Type B pancreatic cell (in vitro differentiated cells): ENCODE data around the gene AUH. TPM values are rescaled to one million over a fixed set of nuclear protein-coding genes. Genes with fewer than 3 reads are reported as not detected.

Experiments
- DNase-seq: peaks from one replicate; pipeline ENCODE4 v3.0.0; 2021; ENCODE audit warnings: mixed read lengths; ENCODE audit not compliant: unreplicated experiment; ENCODE audit errors: extremely low spot score
- H3K27ac Mint-ChIP-seq: 2 replicates; pipeline ENCODE4 v1.8.0; 2021; ENCODE audit warnings: mild to moderate bottlenecking, mixed read lengths
- H3K27me3 Mint-ChIP-seq: 2 replicates; pipeline ENCODE4 v1.8.0; 2021; ENCODE audit warnings: mixed read lengths
- H3K36me3 Mint-ChIP-seq: 2 replicates; pipeline ENCODE4 v1.8.0; 2021; ENCODE audit warnings: mixed read lengths
- H3K4me1 Mint-ChIP-seq: one replicate; pipeline ENCODE4 v1.8.0; 2021; ENCODE audit warnings: mixed read lengths; ENCODE audit not compliant: unreplicated experiment
- H3K4me3 Mint-ChIP-seq: 2 replicates; pipeline ENCODE4 v1.8.0; 2021; ENCODE audit warnings: mild to moderate bottlenecking, mixed read lengths
- H3K9me3 Mint-ChIP-seq: 2 replicates; pipeline ENCODE4 v1.8.0; 2021; ENCODE audit warnings: mixed read lengths
- CTCF ChIP-seq: fragments of 200-600 bp; sonication (generic); conservative IDR thresholded peaks from 2 replicates; pipeline ENCODE4 v1.5.0; 2021; ENCODE audit warnings: antibody characterized with exemption, mild to moderate bottlenecking
- total RNA-seq: library from RNA; stranded (reverse); gene quantifications from 2 replicates; pipeline ENCODE4 v1.2.1, GENCODE V29; 2021; ENCODE audit warnings: low replicate concordance

AUH gene
- total RNA-seq, 1 donor from 2014 or later, result 25.0 TPM

GRCh38 chr9:91245431-91246313 is 116.0 kb downstream of the AUH start:
- Mint-ChIP-seq H3K36me3 (no peaks in the 10 kb centered on the region), H3K4me1 (peaks cover 28% of the 10 kb centered on the region), H3K27ac (no peak overlapping the region), H3K4me3 (peak overlapping the region; percentile 1), H3K27me3 (no peaks in the 10 kb centered on the region), H3K9me3 (no peaks in the 10 kb centered on the region)
- TF ChIP-seq CTCF, result no peak
- no peak for DNase-seq

GRCh38 chr9:91243029-91243428 is 118.7 kb downstream of the AUH start:
- DNase-seq, result no peak
- Mint-ChIP-seq H3K4me3 (no peak overlapping the region), H3K27ac (peak overlapping the region; percentile 6), H3K27me3 (no peaks in the 10 kb centered on the region), H3K9me3 (no peaks in the 10 kb centered on the region), H3K4me1 (peaks cover 18% of the 10 kb centered on the region), H3K36me3 (no peaks in the 10 kb centered on the region)
- no peak for TF ChIP-seq CTCF

- Mint-ChIP-seq H3K9me3 (no peaks in the 10 kb centered on the region), H3K36me3 (no peaks in the 10 kb centered on the region), H3K4me3 (no peak overlapping the region), H3K27me3 (no peaks in the 10 kb centered on the region), H3K27ac (no peak overlapping the region), H3K4me1 (peaks cover 11% of the 10 kb centered on the region)
- TF ChIP-seq CTCF, result no peak
- no peak for DNase-seq
Measured at GRCh38 chr9:91241909-91242308, 119.8 kb downstream of the AUH start.

- H3K4me3 Mint-ChIP-seq, result no peak overlapping the region
- H3K9me3 Mint-ChIP-seq, result no peaks in the 10 kb centered on the region
- H3K27me3 Mint-ChIP-seq, result no peaks in the 10 kb centered on the region
- peaks cover 2% of the 10 kb centered on the region for H3K4me1 Mint-ChIP-seq
- H3K27ac Mint-ChIP-seq, result no peak overlapping the region
- TF ChIP-seq CTCF, result no peak
- no peak for DNase-seq
- H3K36me3 Mint-ChIP-seq, result no peaks in the 10 kb centered on the region
Measured at GRCh38 chr9:91240596-91241165, 121.0 kb downstream of the AUH start.

GRCh38 chr9:91239367-91240111 is 122.2 kb downstream of the AUH start:
- no peak for TF ChIP-seq CTCF
- H3K4me1 Mint-ChIP-seq, result no peaks in the 10 kb centered on the region
- no peaks in the 10 kb centered on the region for H3K36me3 Mint-ChIP-seq
- no peaks in the 10 kb centered on the region for H3K27me3 Mint-ChIP-seq
- H3K27ac Mint-ChIP-seq, result no peak overlapping the region
- H3K9me3 Mint-ChIP-seq, result no peaks in the 10 kb centered on the region
- no peak overlapping the region for H3K4me3 Mint-ChIP-seq
- DNase-seq, result no peak
